Measurements from ENCODE around the gene TSPAN32. TPM values are rescaled to one million over a fixed set of nuclear protein-coding genes. Genes with fewer than 3 reads are reported as not detected.

The TSPAN32 gene
- total RNA-seq, 2 donors from 2014 or later: not detected

- H3K27me3 ChIP-seq (ENCODE audit: control insufficient read depth, insufficient read depth, low read length, poor library complexity, severe bottlenecking): peaks cover 13% of the 10 kb centered on the region
- peaks cover 44% of the 10 kb centered on the region for H3K27me3 Mint-ChIP-seq (ENCODE audit: insufficient read depth)
- peak; percentile 32 for DNase-seq
Observed at GRCh38 chr11:2289350-2289749, 12.5 kb upstream of the TSPAN32 start.

GRCh38 chr11:2289859-2290258 is 12.0 kb upstream of the TSPAN32 start:
- peak; percentile 28 for DNase-seq
- Mint-ChIP-seq H3K27me3 (ENCODE audit: insufficient read depth) (peaks cover 44% of the 10 kb centered on the region), H3K4me3 (no peak overlapping the region)

More at GRCh38 chr11:2289350-2289749, 12.5 kb upstream of the TSPAN32 start:
- no peaks in the 10 kb centered on the region for H3K36me3 ChIP-seq (ENCODE audit: control insufficient read depth, insufficient read depth, low read length)
- no peaks in the 10 kb centered on the region for H3K9me3 Mint-ChIP-seq
- H3K9me3 ChIP-seq (ENCODE audit: control insufficient read depth, low read length): no peaks in the 10 kb centered on the region
- no peaks in the 10 kb centered on the region for H3K4me1 ChIP-seq (ENCODE audit: control insufficient read depth, insufficient read depth, low read length)
- H3K36me3 Mint-ChIP-seq (ENCODE audit: low read depth): no peaks in the 10 kb centered on the region
- 75 to 87% methylated on average over 2 to 6 of the region's 6 CpGs for WGBS, 2 experiments (ENCODE audit: insufficient coverage in 1 of 2, insufficient read length in 1 of 2)
- no peak overlapping the region for H3K4me3 ChIP-seq (ENCODE audit: low read length)
- H3K27ac ChIP-seq (ENCODE audit: low read depth, low read length): no peak overlapping the region
- no peaks in the 10 kb centered on the region for H3K4me1 Mint-ChIP-seq
- H3K9ac ChIP-seq (ENCODE audit: extremely low read depth, low read length, poor library complexity, severe bottlenecking): no peak overlapping the region
- H3K4me3 Mint-ChIP-seq: no peak overlapping the region
- TF ChIP-seq CTCF (conservative IDR thresholded peaks at IDR 0.05): no peak
- H3K27ac Mint-ChIP-seq: no peak overlapping the region

GRCh38 chr11:2290351-2290841 is 11.4 kb upstream of the TSPAN32 start:
- no peaks in the 10 kb centered on the region for H3K4me1 ChIP-seq (ENCODE audit: control insufficient read depth, insufficient read depth, low read length)
- no peak for TF ChIP-seq CTCF (conservative IDR thresholded peaks at IDR 0.05)
- no peaks in the 10 kb centered on the region for H3K9me3 ChIP-seq (ENCODE audit: control insufficient read depth, low read length)
- no peaks in the 10 kb centered on the region for H3K36me3 ChIP-seq (ENCODE audit: control insufficient read depth, insufficient read depth, low read length)
- H3K27me3 Mint-ChIP-seq (ENCODE audit: insufficient read depth): peaks cover 45% of the 10 kb centered on the region
- H3K4me3 ChIP-seq (ENCODE audit: low read length): no peak overlapping the region
- no peak overlapping the region for H3K27ac Mint-ChIP-seq
- H3K4me1 Mint-ChIP-seq: no peaks in the 10 kb centered on the region
- no peak overlapping the region for H3K4me3 Mint-ChIP-seq
- H3K9me3 Mint-ChIP-seq: no peaks in the 10 kb centered on the region
- 73 to 78% methylated on average over 9 to 10 of the region's 10 CpGs for WGBS, 2 experiments (ENCODE audit: insufficient coverage in 1 of 2, insufficient read length in 1 of 2)
- H3K9ac ChIP-seq (ENCODE audit: extremely low read depth, low read length, poor library complexity, severe bottlenecking): no peak overlapping the region
- no peaks in the 10 kb centered on the region for H3K36me3 Mint-ChIP-seq (ENCODE audit: low read depth)
- H3K27me3 ChIP-seq (ENCODE audit: control insufficient read depth, insufficient read depth, low read length, poor library complexity, severe bottlenecking): peaks cover 6% of the 10 kb centered on the region
- peak; percentile 47 for DNase-seq
- H3K27ac ChIP-seq (ENCODE audit: low read depth, low read length): no peak overlapping the region

More at GRCh38 chr11:2289859-2290258, 12.0 kb upstream of the TSPAN32 start:
- Mint-ChIP-seq H3K27ac (no peak overlapping the region), H3K4me1 (no peaks in the 10 kb centered on the region), H3K36me3 (ENCODE audit: low read depth) (no peaks in the 10 kb centered on the region), H3K9me3 (no peaks in the 10 kb centered on the region)
- Histone ChIP-seq H3K4me3 (ENCODE audit: low read length) (no peak overlapping the region), H3K9me3 (ENCODE audit: control insufficient read depth, low read length) (no peaks in the 10 kb centered on the region), H3K27me3 (ENCODE audit: control insufficient read depth, insufficient read depth, low read length, poor library complexity, severe bottlenecking) (peaks cover 8% of the 10 kb centered on the region), H3K27ac (ENCODE audit: low read depth, low read length) (no peak overlapping the region), H3K9ac (ENCODE audit: extremely low read depth, low read length, poor library complexity, severe bottlenecking) (no peak overlapping the region), H3K4me1 (ENCODE audit: control insufficient read depth, insufficient read depth, low read length) (no peaks in the 10 kb centered on the region), H3K36me3 (ENCODE audit: control insufficient read depth, insufficient read depth, low read length) (no peaks in the 10 kb centered on the region)
- TF ChIP-seq CTCF (conservative IDR thresholded peaks at IDR 0.05): no peak
- 78 to 82% methylated on average over 5 to 10 of the region's 10 CpGs for WGBS, 2 experiments (ENCODE audit: insufficient coverage in 1 of 2, insufficient read length in 1 of 2)
